HCT116 (cell line): ENCODE measurements around the gene OSBPL10.

Experiments used
- CEBPB ChIP-seq: IDR thresholded peaks from 2 replicates; pipeline ENCODE4 v1.6.1; 2012; ENCODE audit warnings: low read depth
- EZH2 ChIP-seq: fragments of 200-600 bp; sonication (generic); IDR thresholded peaks from 2 replicates; pipeline ENCODE4 v1.6.1; 2017; ENCODE audit warnings: antibody characterized with exemption, mixed run types
- POLR2A ChIP-seq: IDR thresholded peaks from 2 replicates; pipeline ENCODE4 v1.7.0; 2011; ENCODE audit warnings: borderline replicate concordance; ENCODE audit not compliant: insufficient read depth, insufficient read length; ENCODE audit errors: extremely low read depth
- POLR2AphosphoS5 ChIP-seq: IDR thresholded peaks from 2 replicates; pipeline ENCODE4 v1.6.1; 2011; ENCODE audit warnings: mild to moderate bottlenecking, low read depth, low read length, moderate library complexity
- SIN3A ChIP-seq: IDR thresholded peaks from 2 replicates; pipeline ENCODE4 v1.6.1; 2012; ENCODE audit warnings: low read depth
- SRF ChIP-seq: IDR thresholded peaks from 2 replicates; pipeline ENCODE4 v1.6.1; 2012; ENCODE audit warnings: low read depth
- TCF7L2 ChIP-seq: IDR thresholded peaks from 2 replicates; pipeline ENCODE4 v1.7.0; 2011; ENCODE audit warnings: borderline replicate concordance, inconsistent platforms; ENCODE audit not compliant: insufficient read depth, insufficient read length; ENCODE audit errors: extremely low read depth
- TF ChIP-seq, protein P1 (sequence below), 3 experiments: fragments of 200-600 bp in 1 of 3; sonication (generic) in 1 of 3; IDR thresholded peaks in 2 of 3; conservative IDR thresholded peaks in 1 of 3; 2 replicates each; pipeline ENCODE4 v1.5.1; 2012 to 2017; ENCODE audit warnings: low read depth in 2 of 3, low read length in 2 of 3, antibody characterized with exemption in 1 of 3, borderline replicate concordance in 1 of 3, control low read depth in 1 of 3, mild to moderate bottlenecking in 1 of 3, mixed read lengths in 1 of 3, mixed run types in 1 of 3, moderate library complexity in 1 of 3; ENCODE audit not compliant: insufficient read depth in 1 of 3
- TF ChIP-seq, protein P2 (sequence below): IDR thresholded peaks from 2 replicates; pipeline ENCODE4 v1.6.1; 2012

DNA sequence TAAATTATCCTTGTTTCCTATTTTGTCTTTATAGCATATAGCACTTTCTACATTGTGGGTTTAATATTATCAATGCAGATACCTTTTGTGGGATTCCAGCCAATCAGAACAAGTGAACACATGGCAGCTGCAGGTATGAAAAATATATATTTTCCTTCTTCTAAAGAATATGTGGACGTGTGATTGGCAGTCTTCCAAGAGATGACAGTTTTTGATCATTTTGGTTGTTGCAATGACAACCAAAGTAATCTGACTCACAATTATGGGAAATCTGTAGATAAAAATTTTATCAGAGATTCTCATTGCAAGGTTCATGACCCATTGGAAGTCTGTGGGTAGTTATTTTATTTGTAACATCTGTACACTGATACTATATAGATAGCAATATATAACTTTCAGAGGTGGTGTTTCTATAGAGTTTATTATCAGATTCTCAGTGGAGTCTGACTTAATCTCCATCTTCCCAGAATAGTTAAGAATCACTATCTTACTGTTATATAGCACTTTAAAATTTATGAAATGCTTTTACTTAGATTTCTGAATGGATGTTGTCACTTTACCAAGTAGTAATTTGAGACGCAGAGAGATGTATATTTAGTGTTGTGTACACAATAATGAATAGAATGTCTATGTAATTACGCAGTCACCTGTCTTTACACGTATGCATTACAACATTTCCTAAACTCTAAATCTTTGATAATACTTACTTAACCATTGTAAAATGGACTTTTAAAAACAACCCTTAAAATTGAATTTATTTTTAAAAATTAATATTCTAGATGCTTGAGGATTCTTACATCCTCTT is 365.8 kb downstream of the OSBPL10 start:
- TF ChIP-seq, protein P1, sequence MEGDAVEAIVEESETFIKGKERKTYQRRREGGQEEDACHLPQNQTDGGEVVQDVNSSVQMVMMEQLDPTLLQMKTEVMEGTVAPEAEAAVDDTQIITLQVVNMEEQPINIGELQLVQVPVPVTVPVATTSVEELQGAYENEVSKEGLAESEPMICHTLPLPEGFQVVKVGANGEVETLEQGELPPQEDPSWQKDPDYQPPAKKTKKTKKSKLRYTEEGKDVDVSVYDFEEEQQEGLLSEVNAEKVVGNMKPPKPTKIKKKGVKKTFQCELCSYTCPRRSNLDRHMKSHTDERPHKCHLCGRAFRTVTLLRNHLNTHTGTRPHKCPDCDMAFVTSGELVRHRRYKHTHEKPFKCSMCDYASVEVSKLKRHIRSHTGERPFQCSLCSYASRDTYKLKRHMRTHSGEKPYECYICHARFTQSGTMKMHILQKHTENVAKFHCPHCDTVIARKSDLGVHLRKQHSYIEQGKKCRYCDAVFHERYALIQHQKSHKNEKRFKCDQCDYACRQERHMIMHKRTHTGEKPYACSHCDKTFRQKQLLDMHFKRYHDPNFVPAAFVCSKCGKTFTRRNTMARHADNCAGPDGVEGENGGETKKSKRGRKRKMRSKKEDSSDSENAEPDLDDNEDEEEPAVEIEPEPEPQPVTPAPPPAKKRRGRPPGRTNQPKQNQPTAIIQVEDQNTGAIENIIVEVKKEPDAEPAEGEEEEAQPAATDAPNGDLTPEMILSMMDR (IDR thresholded peaks at IDR 0.05 in 2 of 3, conservative IDR thresholded peaks at IDR 0.05 in 1 of 3; ENCODE audit: borderline replicate concordance in 1 of 3, insufficient read depth in 1 of 3, low read depth in 2 of 3, low read length in 2 of 3) = no peak
- TF ChIP-seq EZH2 (no peak), POLR2AphosphoS5 (no peak), POLR2A (no peak), SIN3A (no peak), SRF (no peak), TCF7L2 (no peak), CEBPB (no peak)
- TF ChIP-seq, protein P2, sequence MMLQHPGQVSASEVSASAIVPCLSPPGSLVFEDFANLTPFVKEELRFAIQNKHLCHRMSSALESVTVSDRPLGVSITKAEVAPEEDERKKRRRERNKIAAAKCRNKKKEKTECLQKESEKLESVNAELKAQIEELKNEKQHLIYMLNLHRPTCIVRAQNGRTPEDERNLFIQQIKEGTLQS = no peak
